D341Med (cell line): ENCODE measurements around the gene LRRC28.

ENCODE experiments used
- DNase-seq: peaks from one replicate; pipeline ENCODE4 v3.0.0; 2012; ENCODE audit warnings: low spot score

The LRRC28 gene

DNA sequence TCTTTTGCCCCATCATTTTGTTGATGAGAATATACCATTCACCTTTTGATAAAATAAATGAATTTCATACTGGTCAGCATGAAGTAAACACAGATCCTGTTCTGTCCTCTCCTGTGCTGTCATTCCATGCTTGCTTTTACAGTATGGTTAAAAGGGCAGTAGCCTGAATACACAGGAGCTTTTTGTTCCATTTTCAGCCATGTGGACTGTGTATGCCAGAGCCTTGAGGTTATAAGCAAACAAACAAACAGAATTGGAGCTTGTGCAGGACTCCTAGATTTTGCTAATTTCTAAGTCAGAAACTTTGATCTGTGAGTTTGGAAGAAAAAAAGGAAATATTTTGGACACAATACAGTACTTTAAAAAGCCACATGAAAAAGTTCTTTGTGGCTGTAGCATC is 91.9 kb downstream of the LRRC28 start:
- DNase-seq, result no peak

DNA sequence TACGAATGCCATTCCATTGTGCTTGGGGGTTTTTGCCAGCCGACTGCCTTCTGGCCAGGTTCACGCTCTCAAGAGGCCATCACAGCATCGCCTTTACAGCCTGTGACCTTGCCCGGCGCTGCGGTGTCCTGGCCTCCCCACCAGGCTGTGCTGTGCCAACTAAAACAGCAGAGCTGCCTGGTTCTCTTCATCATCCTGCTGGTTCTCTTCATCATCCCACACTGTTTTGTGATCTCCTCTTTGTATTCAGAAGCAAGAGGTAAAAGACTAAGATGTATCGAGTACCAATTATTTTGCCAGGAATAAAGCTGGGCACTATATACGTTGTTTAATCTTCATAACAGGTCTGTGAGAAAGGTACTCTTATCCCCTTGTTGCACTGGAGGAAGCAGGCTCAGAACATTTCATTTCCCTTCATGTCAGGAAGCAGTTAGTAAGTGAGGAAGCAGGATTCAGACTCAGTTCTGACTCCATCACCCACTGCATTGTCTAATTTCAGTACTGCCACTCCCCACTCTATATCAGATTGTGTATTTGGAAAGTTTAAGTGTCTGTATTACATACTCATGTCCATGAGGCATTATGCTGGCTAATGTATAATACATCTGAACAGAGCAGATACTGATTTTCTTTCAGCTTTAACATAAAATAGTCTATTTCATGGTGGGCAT is 92.7 kb downstream of the LRRC28 start:
- peak; percentile 67 for DNase-seq

DNA sequence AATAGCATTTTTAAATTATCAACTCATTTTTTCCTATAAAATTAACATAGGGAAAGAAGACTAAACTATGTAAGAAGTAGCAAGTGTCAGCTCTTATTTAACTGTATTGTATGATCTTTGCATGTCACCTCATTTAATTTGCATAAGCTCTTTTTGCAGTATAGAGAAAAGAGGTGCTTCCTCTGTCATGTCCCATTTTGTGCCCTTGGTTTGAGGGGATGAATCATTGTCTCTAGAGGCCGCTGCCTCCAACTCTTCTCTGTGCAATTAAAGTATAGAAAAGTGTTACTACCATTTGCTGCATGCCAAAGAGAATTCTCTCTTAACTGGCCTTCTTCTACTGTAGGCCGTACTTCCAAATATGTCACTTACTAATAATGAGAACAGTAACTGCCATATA is 93.4 kb downstream of the LRRC28 start:
- DNase-seq, result no peak

DNA sequence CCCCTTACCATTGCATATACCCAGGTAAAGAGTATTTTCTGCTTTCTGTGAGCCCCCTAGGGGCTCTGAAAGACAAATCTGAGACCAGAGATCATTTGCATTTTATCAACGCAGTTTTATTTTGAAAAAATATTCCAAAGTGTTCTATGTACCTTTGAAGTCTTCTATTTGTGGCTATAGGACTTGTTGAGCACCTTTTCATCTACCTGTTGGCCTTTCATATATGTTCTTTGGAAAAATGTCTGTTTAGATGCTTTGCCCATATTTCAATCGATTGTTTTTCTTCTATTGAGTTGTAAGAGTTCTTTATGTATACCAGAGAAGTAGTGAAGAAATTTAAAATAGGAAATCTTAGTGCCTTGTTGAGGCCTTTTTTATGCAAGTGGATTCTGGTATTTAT is 94.0 kb downstream of the LRRC28 start:
- no peak for DNase-seq

DNA sequence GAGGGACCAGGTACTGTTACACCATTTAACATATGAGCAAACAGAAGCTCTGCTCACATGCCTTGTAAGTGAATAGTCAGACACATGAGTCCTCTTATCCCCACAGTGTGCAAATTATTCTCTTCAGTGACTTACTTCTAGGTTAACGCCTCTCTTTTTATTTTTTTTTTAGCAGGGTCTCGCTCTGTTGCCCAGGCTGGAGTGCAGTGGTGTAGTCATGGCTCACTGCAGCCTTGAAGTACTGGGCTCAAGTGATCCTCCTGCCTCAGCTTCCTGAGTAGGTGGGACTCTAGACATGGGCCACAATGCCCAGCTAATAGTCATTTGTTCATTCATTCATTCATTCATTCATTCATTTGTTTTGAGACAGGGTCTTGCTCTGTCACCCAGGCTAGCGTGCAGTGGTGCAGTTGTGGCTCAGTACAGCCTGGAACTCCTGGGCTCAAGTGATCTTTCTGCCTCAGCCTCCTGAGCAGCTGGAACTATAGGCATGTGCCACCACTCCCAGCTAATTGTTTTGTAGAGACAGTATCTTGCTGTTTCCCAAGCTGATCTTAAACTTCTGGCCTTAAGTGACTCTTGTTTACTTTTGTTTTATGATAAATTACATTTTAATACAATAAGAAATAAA is 94.7 kb downstream of the LRRC28 start:
- DNase-seq, result no peak

DNA sequence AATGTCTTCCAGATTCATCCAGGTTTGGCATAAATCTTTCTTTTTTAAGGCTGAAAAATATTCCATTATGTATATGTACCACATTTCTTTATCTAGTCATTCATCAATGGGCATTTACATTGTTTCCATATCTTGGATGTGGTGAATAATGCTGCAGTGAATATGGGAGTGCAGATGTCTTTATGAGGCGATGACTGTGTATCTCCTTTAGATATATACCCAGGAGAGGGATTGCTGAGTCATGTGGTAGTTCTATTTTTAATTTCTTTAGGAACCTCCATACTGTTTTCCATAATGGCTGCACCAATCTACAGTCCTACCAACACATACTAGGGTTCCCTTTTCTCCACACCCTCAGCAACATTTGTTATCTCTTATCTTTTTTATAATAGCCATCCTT is 96.3 kb downstream of the LRRC28 start:
- DNase-seq, result no peak

DNA sequence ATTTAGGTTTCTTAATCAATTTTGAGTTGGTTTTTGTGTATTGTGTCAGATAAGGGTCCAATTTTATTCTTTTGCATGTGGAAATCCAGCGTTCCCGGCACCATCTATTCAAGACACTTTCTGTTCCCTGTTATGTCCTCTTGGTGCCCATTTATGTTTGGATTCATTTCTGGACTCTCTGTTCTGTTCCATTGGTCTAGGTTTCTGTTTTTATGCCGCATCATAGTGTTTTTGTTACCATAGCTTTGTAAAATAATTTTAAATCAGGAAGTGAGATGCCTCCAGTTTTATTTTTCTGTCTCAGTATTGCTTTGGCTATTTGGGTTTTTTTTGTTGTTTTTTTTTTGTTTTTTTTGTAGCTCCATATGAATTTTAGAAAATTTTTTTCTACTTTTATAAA is 97.1 kb downstream of the LRRC28 start:
- DNase-seq, result no peak

DNA sequence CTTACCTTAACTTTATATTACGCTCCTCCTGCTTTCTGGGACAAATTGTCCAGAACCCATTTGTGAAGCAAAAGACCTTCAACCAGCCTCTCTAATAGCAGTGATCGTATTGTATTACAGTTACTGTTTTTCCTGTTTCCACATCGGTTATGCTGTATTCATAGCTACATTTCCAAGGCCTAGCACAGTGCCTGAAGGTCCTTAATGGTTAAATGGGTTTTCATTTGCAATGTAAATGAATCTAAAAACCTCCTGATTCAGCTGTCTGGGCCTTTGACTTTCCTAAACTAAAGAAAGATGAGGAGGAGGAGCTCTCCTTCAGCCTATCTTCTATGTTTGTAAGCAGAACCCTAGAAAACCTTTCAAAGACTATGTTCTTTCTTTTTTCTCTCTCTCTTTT is 99.1 kb downstream of the LRRC28 start:
- DNase-seq, result no peak

DNA sequence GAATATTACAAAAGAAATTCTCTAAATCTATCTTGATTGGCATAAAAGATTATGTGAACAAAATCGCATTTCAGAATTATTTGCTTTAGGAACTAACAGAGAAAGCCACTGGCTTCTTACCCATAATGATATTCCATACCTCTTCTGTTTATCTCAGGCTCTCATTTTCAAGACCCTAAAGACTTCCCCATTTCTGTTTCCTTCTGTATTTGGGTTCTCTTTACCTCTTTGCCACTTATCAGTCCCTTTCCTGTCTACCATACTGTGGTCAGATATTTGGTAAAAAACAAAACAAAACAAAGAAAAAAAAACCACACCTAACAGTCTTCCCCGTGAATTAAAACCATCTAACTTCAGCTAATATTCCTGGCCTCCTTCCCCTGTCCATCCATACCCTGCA is 108.5 kb downstream of the LRRC28 start:
- DNase-seq, result no peak

DNA sequence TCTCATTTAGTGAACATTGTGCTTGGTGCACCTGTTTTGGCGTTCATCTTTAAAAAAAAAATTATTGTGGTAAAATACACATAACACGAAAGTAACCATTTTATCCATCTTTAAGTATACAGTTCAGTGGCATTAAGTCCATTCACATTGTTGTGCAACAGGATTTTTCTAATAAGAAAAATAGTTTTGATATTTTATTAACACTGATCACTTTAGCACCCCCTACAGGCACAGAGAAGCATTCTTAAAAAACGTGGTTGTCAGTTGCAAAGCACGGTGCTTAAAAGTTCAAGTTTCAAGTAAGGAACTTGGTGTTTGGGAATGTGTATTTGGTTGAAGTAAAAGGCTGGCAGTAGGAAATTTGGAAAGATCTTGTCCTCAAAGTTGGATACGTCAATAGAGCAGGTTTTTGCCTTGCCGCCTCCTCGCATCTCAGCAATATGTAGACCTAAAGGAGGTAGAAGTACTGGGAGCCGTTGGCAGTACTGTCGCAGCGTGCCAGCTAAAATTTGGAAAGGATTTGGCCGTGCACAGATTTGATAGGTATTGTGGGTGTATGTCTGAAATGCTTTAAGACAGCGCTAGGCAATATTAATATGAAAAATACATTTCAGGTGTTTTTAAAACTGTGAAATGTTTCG is 110.4 kb downstream of the LRRC28 start:
- DNase-seq, result peak; percentile 33

DNA sequence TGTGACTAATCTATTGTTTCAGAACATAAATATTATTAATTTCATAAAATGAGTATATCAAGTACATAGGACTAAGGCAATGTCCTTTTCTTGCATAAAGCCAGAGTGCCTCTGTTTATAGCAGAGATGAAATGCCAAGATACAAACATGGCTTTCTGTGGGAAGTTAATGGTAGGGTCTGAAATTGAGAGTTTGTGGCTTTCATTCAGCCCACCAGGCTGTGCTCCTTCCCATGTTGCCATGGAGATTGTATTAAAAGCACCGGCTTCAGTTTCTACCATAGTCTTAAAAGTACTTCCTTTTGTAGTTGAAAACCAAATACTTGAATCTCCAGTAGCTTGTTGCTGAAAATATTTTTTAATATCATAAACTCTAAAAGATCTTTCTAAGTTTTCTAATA is 114.0 kb downstream of the LRRC28 start:
- no peak for DNase-seq

DNA sequence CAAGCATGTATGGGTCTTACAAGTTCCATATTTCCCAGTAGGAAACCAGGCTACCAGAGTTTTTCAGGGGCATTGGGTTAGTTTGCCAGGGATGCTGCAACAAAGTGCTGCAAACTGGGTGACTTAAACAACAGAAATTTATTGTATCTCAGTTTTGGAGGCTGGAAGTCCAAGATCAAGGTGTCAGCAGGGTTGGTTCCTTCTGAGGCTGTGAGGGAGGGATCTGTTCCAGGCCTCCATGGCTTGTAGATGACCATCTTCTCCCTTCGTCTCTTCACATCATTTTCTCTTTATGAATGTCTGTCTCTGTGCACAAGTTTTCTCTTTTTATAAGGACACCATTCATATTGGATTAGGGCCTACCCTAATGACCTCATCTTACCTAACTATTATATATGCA is 114.7 kb downstream of the LRRC28 start:
- DNase-seq, result no peak

DNA sequence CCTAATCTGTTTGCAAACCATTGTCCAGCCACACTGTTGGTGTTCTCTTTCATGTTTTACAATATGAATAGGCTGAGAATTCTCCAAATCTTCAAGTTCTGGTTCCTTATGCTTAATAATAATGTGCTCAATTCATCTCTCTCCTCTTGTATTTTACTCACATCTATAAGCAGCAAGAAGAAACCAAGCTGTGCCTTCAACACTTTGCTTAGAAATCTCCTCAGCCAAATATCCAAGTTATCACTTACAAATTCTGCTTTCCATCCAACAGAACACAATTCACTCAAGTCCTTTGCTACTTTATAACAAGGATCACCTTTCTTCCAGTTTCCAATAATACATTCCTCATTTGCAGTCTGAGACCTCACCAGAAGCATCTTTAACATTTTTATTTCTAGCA is 117.5 kb downstream of the LRRC28 start:
- no peak for DNase-seq

DNA sequence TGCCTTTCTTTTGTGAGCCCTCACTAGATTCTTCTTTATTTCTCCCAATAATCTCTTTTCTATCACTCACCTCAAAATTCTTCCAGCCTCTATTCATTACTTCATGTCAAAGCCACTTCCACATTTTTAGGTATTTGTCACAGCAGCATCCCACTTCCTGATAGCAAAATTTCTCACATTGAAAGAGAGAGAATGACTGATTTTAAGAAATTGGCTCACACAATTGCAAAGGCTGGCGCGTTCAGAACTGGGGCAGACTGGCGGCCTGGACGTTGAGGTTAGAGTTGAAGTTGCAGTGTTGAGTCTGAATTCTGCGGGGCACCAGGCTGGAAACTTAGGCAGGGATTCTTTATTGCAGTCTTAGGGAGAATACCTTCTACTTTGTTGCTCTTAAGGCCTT is 117.9 kb downstream of the LRRC28 start:
- no peak for DNase-seq

DNA sequence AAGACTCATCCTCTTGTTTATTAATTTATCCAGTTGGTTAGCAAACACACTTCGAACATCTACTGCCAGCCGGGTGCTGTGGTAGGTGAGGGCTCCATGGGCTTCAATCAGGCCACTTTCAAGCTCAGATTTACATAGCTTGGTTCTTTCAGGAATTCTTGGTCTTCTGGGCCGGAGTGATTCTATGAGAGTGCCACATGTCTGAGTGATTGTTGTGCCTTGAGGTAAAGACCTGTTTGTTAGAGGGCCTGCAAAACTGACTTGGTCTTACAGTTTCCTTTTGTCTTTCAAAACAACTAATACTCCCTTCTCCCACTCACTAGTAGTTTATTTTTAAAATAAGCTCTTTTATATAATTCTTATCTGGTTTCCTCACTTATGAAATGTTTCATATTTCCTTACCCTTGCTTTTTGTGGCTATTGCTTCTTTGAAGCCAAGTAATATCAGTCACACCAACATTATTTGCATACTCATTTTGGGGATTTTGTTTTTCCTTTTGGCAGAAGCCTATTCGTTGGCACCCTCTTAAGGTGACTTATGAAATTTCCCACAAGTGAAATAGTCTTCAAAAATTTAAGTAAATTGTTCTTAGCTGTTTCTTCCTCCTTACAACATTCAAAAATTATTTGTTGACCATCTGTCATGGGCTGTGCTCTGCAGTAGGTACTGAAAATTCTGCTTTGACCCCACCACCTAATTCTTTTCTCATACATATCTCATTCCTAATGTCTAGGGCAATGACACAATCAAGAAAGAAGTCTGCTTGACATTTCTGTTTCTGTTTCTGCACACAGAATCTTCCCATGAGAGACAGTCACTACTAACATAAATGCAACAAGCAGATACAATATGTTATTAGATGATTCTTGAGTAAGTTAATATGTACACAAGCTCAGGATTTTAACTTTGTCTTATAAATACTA is 120.2 kb downstream of the LRRC28 start:
- no peak for DNase-seq

DNA sequence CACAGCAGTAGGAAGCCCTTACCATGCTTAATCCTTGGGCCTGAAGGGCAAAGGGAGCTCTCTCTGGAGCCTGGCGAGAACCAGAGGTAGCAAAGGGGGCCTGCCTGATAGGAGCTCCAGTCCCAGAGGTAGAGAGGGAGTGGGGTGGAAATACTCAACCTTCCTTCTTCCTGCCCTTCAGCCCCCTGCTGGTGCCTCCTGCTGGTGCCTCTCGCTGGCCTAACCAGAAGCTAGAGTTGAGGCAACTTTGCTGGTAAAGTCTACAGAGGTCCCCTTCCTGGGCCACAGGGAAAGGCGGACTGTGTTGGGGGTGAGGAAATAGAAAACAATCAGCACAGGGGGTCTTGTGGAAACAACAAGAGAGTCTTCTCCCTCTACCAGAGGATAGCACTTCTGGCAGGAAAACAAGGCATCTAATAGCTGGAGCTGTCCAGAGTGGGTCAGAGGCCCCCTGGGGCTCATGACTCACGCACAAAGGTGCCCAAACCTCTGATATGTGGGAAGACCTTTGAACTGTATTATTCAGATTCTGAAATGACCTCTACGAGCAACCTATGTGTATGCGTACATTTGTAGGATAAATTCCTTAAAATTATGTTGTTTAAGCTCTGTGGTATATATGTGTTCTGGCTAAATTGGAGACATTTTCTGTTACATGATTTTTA is 133.9 kb downstream of the LRRC28 start:
- no peak for DNase-seq

DNA sequence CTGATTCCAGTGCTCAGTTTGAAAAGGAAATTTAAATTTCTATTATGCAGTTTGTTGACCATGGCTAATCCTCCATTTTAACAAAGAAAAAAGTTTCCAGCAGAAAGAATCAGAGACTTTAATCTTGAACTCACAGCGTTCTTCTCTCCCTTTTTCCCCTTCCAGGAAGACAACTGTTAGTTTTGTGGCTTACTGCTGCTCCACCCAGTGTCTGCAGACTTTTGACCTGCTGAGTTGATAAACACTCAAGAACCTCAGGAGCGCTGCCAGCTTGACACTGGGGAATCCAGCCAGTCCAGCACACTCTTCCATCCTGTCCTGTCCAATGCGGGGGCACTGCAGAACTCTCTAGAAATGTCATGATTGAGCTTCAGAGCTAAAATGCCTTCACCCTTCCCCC is 134.6 kb downstream of the LRRC28 start:
- no peak for DNase-seq

DNA sequence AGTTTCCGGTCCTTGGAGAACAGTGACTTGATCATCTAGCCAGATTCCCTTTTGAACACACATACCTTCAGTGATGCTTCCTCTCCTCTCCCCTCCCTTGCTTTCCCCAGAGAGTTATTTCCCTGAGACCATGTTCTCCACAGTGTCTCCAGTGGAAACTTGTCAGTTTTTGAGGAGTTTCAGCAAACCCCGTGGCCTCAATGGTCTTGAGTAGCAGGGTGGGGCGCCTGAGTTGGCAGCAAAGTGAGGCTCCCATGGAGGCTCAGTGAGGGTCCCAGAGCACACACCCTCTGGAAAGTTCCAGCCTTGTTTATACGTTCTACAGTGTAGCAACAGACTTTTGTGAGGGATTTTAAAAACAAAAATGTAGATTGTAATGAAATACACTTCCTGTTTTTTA is 135.1 kb downstream of the LRRC28 start:
- DNase-seq, result no peak

DNA sequence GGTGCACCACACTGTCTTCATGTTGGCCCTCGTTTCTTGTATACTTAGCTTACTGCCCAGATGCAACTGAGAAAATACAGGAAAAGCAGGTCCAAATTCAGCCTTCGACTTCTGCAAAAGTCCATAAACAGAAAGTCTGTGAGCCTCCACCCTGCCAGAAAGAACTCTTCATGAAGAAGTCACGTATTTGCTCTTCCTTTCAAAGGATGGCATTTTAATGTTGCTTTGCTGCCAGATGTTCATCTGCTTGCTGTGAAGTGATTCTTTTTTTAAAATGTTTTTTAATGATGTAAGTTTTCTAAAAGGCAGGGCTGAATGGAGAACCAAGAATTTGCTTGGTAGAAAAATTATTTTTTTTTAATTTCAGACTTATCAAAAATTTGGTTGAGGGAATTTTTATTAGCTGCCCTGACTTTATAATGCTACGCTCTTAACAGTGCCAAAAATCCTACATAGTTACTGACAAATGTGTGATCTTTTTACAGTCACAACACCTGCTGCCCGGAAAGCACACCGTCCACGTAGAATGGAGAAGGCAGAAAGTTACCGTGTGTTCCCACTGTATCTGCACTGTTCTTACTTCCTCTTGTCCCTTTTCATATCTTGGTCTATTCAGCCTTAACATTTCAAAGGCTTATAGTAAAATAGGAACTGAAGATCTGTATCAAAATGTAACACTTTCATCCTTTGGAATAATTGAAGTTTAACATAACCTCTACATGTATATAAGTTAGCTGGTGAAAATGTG is 136.3 kb downstream of the LRRC28 start:
- no peak for DNase-seq

DNA sequence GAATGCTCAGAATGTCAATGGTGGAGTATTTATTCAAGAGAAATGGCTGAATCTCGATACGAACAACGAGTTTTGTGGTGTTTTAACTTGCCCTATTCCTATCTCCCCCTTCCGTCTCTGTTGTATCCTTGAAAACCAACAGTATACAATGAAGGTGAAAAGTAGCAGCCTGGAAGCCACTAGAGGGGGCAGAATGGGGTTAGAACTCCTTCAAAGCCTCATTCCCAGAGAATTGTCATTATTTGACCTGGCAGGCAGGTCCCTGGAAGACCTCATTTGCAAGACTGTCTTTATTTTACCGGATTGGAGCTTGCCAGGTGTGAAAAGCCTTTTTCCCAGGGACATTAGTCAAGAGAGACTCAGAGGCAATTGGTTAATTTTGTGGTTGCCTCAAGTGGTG is 139.4 kb downstream of the LRRC28 start:
- no peak for DNase-seq

DNA sequence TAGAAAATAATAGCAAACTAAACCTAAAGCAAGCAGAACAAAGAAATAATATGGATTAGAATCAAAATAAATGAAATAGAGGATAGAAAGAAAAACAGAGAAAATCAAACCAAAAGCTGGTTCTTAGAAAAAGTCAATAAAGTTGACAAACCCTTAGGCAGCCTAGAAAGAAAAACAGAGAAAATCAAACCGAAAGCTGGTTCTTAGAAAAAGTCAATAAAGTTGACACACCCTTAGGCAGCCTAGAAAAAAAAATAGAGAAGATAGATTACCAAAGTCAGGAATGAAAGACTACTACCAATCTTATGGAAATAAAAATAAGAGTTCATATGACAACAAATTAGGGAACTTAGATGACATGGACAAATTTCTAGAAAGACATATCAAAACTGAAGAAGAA is 142.4 kb downstream of the LRRC28 start:
- DNase-seq, result no peak
